GM21526 (cell line): ENCODE data around the gene ETS2.

Experiments
- ATAC-seq: cut with Tn5 transposase; IDR thresholded peaks from one replicate; pipeline ENCODE4 v1.9.1; 2021; ENCODE audit warnings: moderate library complexity; ENCODE audit not compliant: unreplicated experiment, low FRiP score

Gene ETS2

GRCh38 chr21:38800046-38800758, 5.5 kb upstream of the ETS2 start:
- ATAC-seq, result no peak

- ATAC-seq, result no peak
Measured at GRCh38 chr21:38800924-38801744, 4.6 kb upstream of the ETS2 start.

- no peak for ATAC-seq
Measured at GRCh38 chr21:38802050-38803026, 3.4 kb upstream of the ETS2 start.

GRCh38 chr21:38803075-38803660, 2.6 kb upstream of the ETS2 start:
- no peak for ATAC-seq

GRCh38 chr21:38804030-38804788, 1.5 kb upstream of the ETS2 start:
- ATAC-seq, result no peak

- ATAC-seq, result no peak
Measured at GRCh38 chr21:38804789-38805327, 871 bp upstream of the ETS2 start.

GRCh38 chr21:38806153-38806941, 618 bp downstream of the ETS2 start:
- ATAC-seq, result peak; percentile 26

- no peak for ATAC-seq
Measured at GRCh38 chr21:38806942-38807284, 1.2 kb downstream of the ETS2 start.

GRCh38 chr21:38807441-38807871, 1.7 kb downstream of the ETS2 start:
- no peak for ATAC-seq

- ATAC-seq, result no peak
Measured at GRCh38 chr21:38807986-38808385, 2.3 kb downstream of the ETS2 start.

GRCh38 chr21:38809198-38809878, 3.6 kb downstream of the ETS2 start:
- no peak for ATAC-seq

- ATAC-seq, result no peak
Measured at GRCh38 chr21:38810034-38810825, 4.5 kb downstream of the ETS2 start.

GRCh38 chr21:38810826-38811164, 5.1 kb downstream of the ETS2 start:
- no peak for ATAC-seq

GRCh38 chr21:38811257-38811656, 5.5 kb downstream of the ETS2 start:
- no peak for ATAC-seq

GRCh38 chr21:38813143-38813542, 7.4 kb downstream of the ETS2 start:
- ATAC-seq, result no peak

- ATAC-seq, result no peak
Measured at GRCh38 chr21:38813547-38813946, 7.8 kb downstream of the ETS2 start.
